Panc1 (cell line): ENCODE results near the gene ARHGAP45. TPM values are rescaled to one million over a fixed set of nuclear protein-coding genes. Genes with fewer than 3 reads are reported as not detected.

ENCODE experiments used
- ATAC-seq: fragments of 200-7000 bp; cut with Tn5 transposase; 2 replicates; pipeline ENCODE4 v1.9.1; 2020; ENCODE audit warnings: mild to moderate bottlenecking, moderate library complexity
- BruUV-seq: library from RNA; stranded (reverse); fragments of 400-500 nt; replicated peaks from 2 replicates; lab custom pipeline; 2021; lab: Mats Ljungman, UMichigan
- CTCF ChIA-PET: fragments of 300-600 bp; sonication (Branson Sonifier 250); formaldehyde crosslinking; loops from one replicate; lab custom pipeline; 2022; ENCODE audit warnings: antibody characterized with exemption; lab: Charles Lee
- POLR2A ChIA-PET: fragments of 300-600 bp; sonication (Branson Sonifier 250); formaldehyde crosslinking; loops from one replicate; lab custom pipeline; 2022; ENCODE audit warnings: antibody characterized with exemption; lab: Charles Lee
- DNase-seq: peaks from one replicate; pipeline ENCODE4 v3.0.0-alpha.2; 2010; ENCODE audit warnings: low read depth, low spot score
- H3K27ac ChIP-seq: 2 replicates; pipeline ENCODE4 v1.5.1; 2011; ENCODE audit warnings: mild to moderate bottlenecking, low read length, inconsistent platforms
- H3K27me3 ChIP-seq: fragments of 200-500 bp; sonication (Bioruptor generic); 2 replicates; pipeline ENCODE4 v1.6.0; 2014; ENCODE audit warnings: low read length, inconsistent platforms; ENCODE audit not compliant: control insufficient read depth, insufficient read depth
- H3K36me3 ChIP-seq: fragments of 200-500 bp; sonication (Bioruptor generic); 2 replicates; pipeline ENCODE4 v1.5.1; 2014; ENCODE audit warnings: inconsistent platforms, mild to moderate bottlenecking, low read length, moderate library complexity; ENCODE audit not compliant: control insufficient read depth, insufficient read depth
- H3K4me1 ChIP-seq: 2 replicates; pipeline ENCODE4 v1.5.1; 2011; ENCODE audit warnings: inconsistent platforms, mild to moderate bottlenecking, low read length, moderate library complexity; ENCODE audit not compliant: control insufficient read depth, insufficient read depth
- H3K4me3 ChIP-seq, 2 experiments: 2 replicates each; pipeline ENCODE4 v1.5.1; 2011 to 2012; ENCODE audit warnings: low read depth in 2 of 2, low read length in 2 of 2, mild to moderate bottlenecking in 2 of 2, inconsistent platforms in 1 of 2, moderate library complexity in 1 of 2
- H3K9me3 ChIP-seq: fragments of 200-500 bp; sonication (Bioruptor generic); 2 replicates; pipeline ENCODE4 v1.5.1; 2014; ENCODE audit warnings: low read depth, mild to moderate bottlenecking, inconsistent platforms, low read length, moderate library complexity; ENCODE audit not compliant: control insufficient read depth, insufficient read depth
- CTCF ChIP-seq: fragments of 450-650 bp; IDR thresholded peaks from 2 replicates; pipeline ENCODE4 v1.5.1; 2017; ENCODE audit warnings: mild to moderate bottlenecking
- POLR2AphosphoS5 ChIP-seq: IDR thresholded peaks from 2 replicates; pipeline ENCODE4 v1.6.1; 2012; ENCODE audit warnings: mild to moderate bottlenecking, low read depth, low read length, moderate library complexity
- REST ChIP-seq, 2 experiments: IDR thresholded peaks; 2 replicates each; pipeline ENCODE4 v1.6.1; 2011 to 2012; ENCODE audit warnings: low read depth in 2 of 2, control low read depth in 1 of 2, low read length in 1 of 2, mild to moderate bottlenecking in 1 of 2, moderate library complexity in 1 of 2; ENCODE audit not compliant: insufficient read depth in 1 of 2
- SIN3A ChIP-seq: IDR thresholded peaks from 2 replicates; pipeline ENCODE4 v1.6.1; 2012; ENCODE audit warnings: low read depth, mild to moderate bottlenecking, low read length, moderate library complexity, borderline replicate concordance; ENCODE audit not compliant: insufficient read depth
- TCF7L2 ChIP-seq: IDR thresholded peaks from 2 replicates; pipeline ENCODE4 v1.6.1; 2011; ENCODE audit warnings: mild to moderate bottlenecking, low read depth, low read length, inconsistent platforms
- in situ Hi-C: cut with HindIII; loops from 2 replicates; pipeline ENCODE4 v1.10.0; 2016; ENCODE audit warnings: low sequenced_read_pairs, low pct_unique_long_range_greater_than_20kb
- intact Hi-C: fragments of 100-400 bp; cut with micrococcal nuclease; formaldehyde crosslinking; loops from one replicate; pipeline ENCODE4 v1.10.0; 2022; ENCODE audit not compliant: unreplicated experiment
- total RNA-seq: library from RNA; stranded (reverse); gene quantifications from one replicate; pipeline ENCODE4 v1.2.1, GENCODE V29; 2021; ENCODE audit not compliant: unreplicated experiment

The ARHGAP45 gene
- total RNA-seq, 1 experiment from 2014 or later = 27.8 TPM

- Histone ChIP-seq H3K27me3 (no peaks in the 10 kb centered on the region), H3K9me3 (no peaks in the 10 kb centered on the region), H3K4me3 (no peak overlapping the region), H3K4me1 (peaks cover 4% of the 10 kb centered on the region), H3K27ac (no peak overlapping the region), H3K36me3 (no peaks in the 10 kb centered on the region)
- TF ChIP-seq SIN3A (no peak), REST (IDR thresholded peaks at IDR 0.05; ENCODE audit: insufficient read depth in 1 of 2, low read depth in 2 of 2, low read length in 1 of 2) (no peak), TCF7L2 (no peak), POLR2AphosphoS5 (no peak), CTCF (no peak)
- DNase-seq (no peak), ATAC-seq (no peak)
- BruUV-seq = no TSS peak
- POLR2A ChIA-PET = no interaction called here
- in situ Hi-C loops = no loop called here
- intact Hi-C loops = no loop called here
- CTCF ChIA-PET = no interaction called here
Observed at GRCh38 chr19:1080360-1081161, 13.6 kb downstream of the ARHGAP45 start.

- Histone ChIP-seq H3K27me3 (no peaks in the 10 kb centered on the region), H3K36me3 (no peaks in the 10 kb centered on the region), H3K27ac (no peak overlapping the region), H3K9me3 (no peaks in the 10 kb centered on the region), H3K4me3 (no peak overlapping the region), H3K4me1 (peaks cover 4% of the 10 kb centered on the region; the same call in 1 of the 2 replicates)
- intact Hi-C loops = no loop called here
- DNase-seq = no peak
- CTCF ChIA-PET = no interaction called here
- no peak for TF ChIP-seq REST (IDR thresholded peaks at IDR 0.05; ENCODE audit: insufficient read depth in 1 of 2, low read depth in 2 of 2, low read length in 1 of 2)
- TF ChIP-seq CTCF = no peak
- TF ChIP-seq SIN3A = no peak
- TF ChIP-seq POLR2AphosphoS5 = no peak
- TF ChIP-seq TCF7L2 = no peak
- in situ Hi-C loops = no loop called here
- no peak; the same call in 1 of the 2 replicates for ATAC-seq
- POLR2A ChIA-PET = interaction anchor here (0.6 kb wide), 1 partner anchor 26 kb away, joined by 3 read pairs; no protein-coding TSS in a partner anchor
- no TSS peak for BruUV-seq
Observed at GRCh38 chr19:1081301-1082164, 14.6 kb downstream of the ARHGAP45 start.
